ENCODE measurements around the gene RAP2C. TPM values are rescaled to one million over a fixed set of nuclear protein-coding genes. Genes with fewer than 3 reads are reported as not detected.
A peak's percentile ranks its signal among the peaks of the same experiment; 100 is the strongest.

Gene RAP2C
- total RNA-seq, result 22.2 and 23.4 TPM in 2 replicates
- polyA plus RNA-seq, result 5.0 and 5.5 TPM in 2 replicates
- 7.7 TPM in 2 replicates for polyA plus RNA-seq (2011; cell fraction: cytosol; rRNA removed)
- polyA plus RNA-seq (2011; cell fraction: nucleus; rRNA removed), result 9.3 and 10.5 TPM in 2 replicates
- 23.3 and 29.5 TPM in 2 replicates for polyA plus RNA-seq (2012)
- polyA minus RNA-seq, result 12.8 and 17.8 TPM in 2 replicates
- 16.7 TPM for polyA minus RNA-seq (2011; cell fraction: cytosol; rRNA and poly(A)+ RNA removed)
- polyA minus RNA-seq (2011; cell fraction: nucleus; rRNA and poly(A)+ RNA removed), result 7.2 and 8.9 TPM in 2 replicates
- percentile 83 among the genes with signal in this experiment for Bru-seq, nascent RNA
- BruChase-seq, experiment 1, labeled RNA remaining after a 6-hour chase, result percentile 93 among the genes with signal in this experiment
- BruChase-seq, experiment 2, labeled RNA remaining after a 2-hour chase, result percentile 87 among the genes with signal in this experiment
- long read RNA-seq, transcript RAP2C-201 (4 exons, 3,896 nt), result major isoform, 6 of 41 reads
- long read RNA-seq, partial matches to known transcripts, result 17 of 41 reads
- long read RNA-seq, other reads (novel, unspliced or antisense), result 18 of 41 reads

DNA sequence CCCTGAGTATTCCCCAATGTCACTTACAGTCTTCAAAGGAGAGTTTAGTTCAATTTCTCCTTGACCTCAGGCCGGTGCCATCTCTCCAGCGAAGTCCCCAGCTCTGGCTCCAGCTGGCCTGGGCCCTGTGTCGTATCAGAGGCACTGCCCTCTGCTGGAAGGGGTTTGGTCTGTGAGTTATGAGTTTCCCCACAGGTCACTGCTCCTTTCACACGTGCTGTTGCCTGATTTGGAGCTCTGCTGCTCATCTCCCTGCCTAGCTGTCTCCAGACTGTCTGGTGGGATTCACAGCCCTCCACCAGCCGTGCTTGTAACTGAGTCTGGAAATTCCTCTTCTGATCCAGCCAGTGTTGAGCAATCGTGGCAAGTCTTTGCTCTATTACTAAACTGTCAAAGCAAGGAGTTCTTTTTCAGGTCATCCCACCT, at the start of gene RAP2C:
Gene RAP2C (minus strand): TSS at position 105 of the 426 bp plus-strand sequence. CDS start 2,179 bp downstream, outside the sequence.
- no peaks in the 10 kb centered on the region for H3K27me3 ChIP-seq (ENCODE audit: control insufficient read depth in 2 of 2, insufficient read depth in 2 of 2, low read length in 2 of 2)
- H4K20me1 ChIP-seq (replicated peaks; ENCODE audit: control insufficient read depth, extremely low read depth, insufficient read depth, low read length), result no peaks in the 10 kb centered on the region
- intact Hi-C loops (cut with micrococcal nuclease) (loop anchor here (1.0 to 5.0 kb wide), 6 partner anchors 48 to 391 kb away; no protein-coding TSS in a partner anchor), dilution Hi-C loops (cut with MboI; ENCODE audit: extremely low pct_ligation_motif_present, low sequenced_read_pairs) (no loop called here)
- FAIRE-seq (peak; percentile 88), DNase-seq (ENCODE audit: low read depth, low spot score) (peak; percentile 67)
- H3K4me2 ChIP-seq (ENCODE audit: insufficient read depth, low read length), result peak within 1 kb of the TSS; percentile 93
- no peaks in the 10 kb centered on the region for H3K9me1 ChIP-seq (replicated peaks; ENCODE audit: control insufficient read depth, extremely low read depth, insufficient read depth, low read length)
- no peaks in the 10 kb centered on the region for H3K9me3 ChIP-seq (replicated peaks; ENCODE audit: control insufficient read depth, insufficient read depth, low read length)
- no peak for TF ChIP-seq GATA2 (IDR thresholded peaks at IDR 0.05; ENCODE audit: insufficient read depth, insufficient read length, low read depth, low read length)
- TF ChIP-seq, protein P1, sequence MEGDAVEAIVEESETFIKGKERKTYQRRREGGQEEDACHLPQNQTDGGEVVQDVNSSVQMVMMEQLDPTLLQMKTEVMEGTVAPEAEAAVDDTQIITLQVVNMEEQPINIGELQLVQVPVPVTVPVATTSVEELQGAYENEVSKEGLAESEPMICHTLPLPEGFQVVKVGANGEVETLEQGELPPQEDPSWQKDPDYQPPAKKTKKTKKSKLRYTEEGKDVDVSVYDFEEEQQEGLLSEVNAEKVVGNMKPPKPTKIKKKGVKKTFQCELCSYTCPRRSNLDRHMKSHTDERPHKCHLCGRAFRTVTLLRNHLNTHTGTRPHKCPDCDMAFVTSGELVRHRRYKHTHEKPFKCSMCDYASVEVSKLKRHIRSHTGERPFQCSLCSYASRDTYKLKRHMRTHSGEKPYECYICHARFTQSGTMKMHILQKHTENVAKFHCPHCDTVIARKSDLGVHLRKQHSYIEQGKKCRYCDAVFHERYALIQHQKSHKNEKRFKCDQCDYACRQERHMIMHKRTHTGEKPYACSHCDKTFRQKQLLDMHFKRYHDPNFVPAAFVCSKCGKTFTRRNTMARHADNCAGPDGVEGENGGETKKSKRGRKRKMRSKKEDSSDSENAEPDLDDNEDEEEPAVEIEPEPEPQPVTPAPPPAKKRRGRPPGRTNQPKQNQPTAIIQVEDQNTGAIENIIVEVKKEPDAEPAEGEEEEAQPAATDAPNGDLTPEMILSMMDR (IDR thresholded peaks at IDR 0.05; ENCODE audit: extremely low read depth in 1 of 2, insufficient read depth in 1 of 2, low read depth in 1 of 2, low read length in 2 of 2), result peak; percentile 48 to 64
- TF ChIP-seq, protein P2, sequence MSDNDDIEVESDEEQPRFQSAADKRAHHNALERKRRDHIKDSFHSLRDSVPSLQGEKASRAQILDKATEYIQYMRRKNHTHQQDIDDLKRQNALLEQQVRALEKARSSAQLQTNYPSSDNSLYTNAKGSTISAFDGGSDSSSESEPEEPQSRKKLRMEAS (IDR thresholded peaks at IDR 0.05; ENCODE audit: insufficient read depth, insufficient read length), result no peak
- BruUV-seq (replicated peaks), result no TSS peak
- peak within 1 kb of the TSS; percentile 94 for H3K9ac ChIP-seq (replicated peaks; ENCODE audit: extremely low read depth, insufficient read depth, low read length)
- peak within 1 kb of the TSS; percentile 78 for H3K27ac ChIP-seq (ENCODE audit: insufficient read depth, low read depth, low read length)
- no peaks in the 10 kb centered on the region for H3K36me3 ChIP-seq (ENCODE audit: control insufficient read depth in 2 of 2, extremely low read depth in 1 of 2, insufficient read depth in 2 of 2, low read length in 2 of 2)
- H3K79me2 ChIP-seq (ENCODE audit: control insufficient read depth, insufficient read depth, low read length), result peaks cover 23% of the 10 kb centered on the region
- peak within 1 kb of the TSS; percentile 70 for H2AFZ ChIP-seq (ENCODE audit: low read depth, low read length)
- H3K4me1 ChIP-seq (ENCODE audit: control insufficient read depth, extremely low read depth, insufficient read depth, low read length), result peaks cover 11% of the 10 kb centered on the region
- ChIA-PET CTCF (interaction anchor here (0.6 to 4.1 kb wide), 15 partner anchors 13 to 401 kb away, joined by 3 to 113 read pairs (median 5); no protein-coding TSS in a partner anchor), POLR2A (no interaction called here)
- H3K4me3 ChIP-seq (replicated peaks in 1 of 3; ENCODE audit: insufficient read depth in 1 of 3, low read depth in 1 of 3, low read length in 3 of 3), result peak within 1 kb of the TSS; percentile 82 to 91 (median 83)
